Stimulated activated CD4-positive, alpha-beta T cell treated with anti-CD3 and anti-CD28 coated beads, Interleukin-4, amount 100 ng/mL, for 48 hours (primary cell): Measurements from ENCODE around the gene DNAJB6.

Source experiments
- DNase-seq, 2 donors: peaks; one replicate each; pipeline ENCODE4 v3.0.0-alpha.2; 2020; ENCODE audit warnings: low read depth in 2 of 2

Gene DNAJB6

GRCh38 chr7:157336383-157337315 is at the start of gene DNAJB6:
Gene DNAJB6 (plus strand): TSS chr7:157337004. CDS start chr7:157358573, 21,569 bp downstream.
- peak; percentile 93 to 94 for DNase-seq

- no peak for DNase-seq
Measured at GRCh38 chr7:157291404-157292080, 45.3 kb upstream of the DNAJB6 start.

- DNase-seq = no peak
Measured at GRCh38 chr7:157292258-157292657, 44.5 kb upstream of the DNAJB6 start.

GRCh38 chr7:157292770-157293412 is 43.9 kb upstream of the DNAJB6 start:
- DNase-seq = no peak

GRCh38 chr7:157293413-157293788 is 43.4 kb upstream of the DNAJB6 start:
- no peak for DNase-seq

- no peak for DNase-seq
Measured at GRCh38 chr7:157294773-157295172, 42.0 kb upstream of the DNAJB6 start.

GRCh38 chr7:157295338-157295737 is 41.5 kb upstream of the DNAJB6 start:
- DNase-seq = no peak

GRCh38 chr7:157297185-157297584 is 39.6 kb upstream of the DNAJB6 start:
- no peak for DNase-seq

- DNase-seq = no peak
Measured at GRCh38 chr7:157299317-157299612, 37.5 kb upstream of the DNAJB6 start.

GRCh38 chr7:157299613-157300368 is 37.0 kb upstream of the DNAJB6 start:
- no peak for DNase-seq

GRCh38 chr7:157300369-157300825 is 36.4 kb upstream of the DNAJB6 start:
- DNase-seq = no peak

- no peak for DNase-seq
Measured at GRCh38 chr7:157301610-157302120, 35.1 kb upstream of the DNAJB6 start.

- DNase-seq = no peak
Measured at GRCh38 chr7:157306846-157307838, 29.7 kb upstream of the DNAJB6 start.

GRCh38 chr7:157309988-157310668 is 26.7 kb upstream of the DNAJB6 start:
- no peak for DNase-seq

GRCh38 chr7:157310676-157311185 is 26.1 kb upstream of the DNAJB6 start:
- no peak for DNase-seq

- DNase-seq = no peak
Measured at GRCh38 chr7:157312941-157313340, 23.9 kb upstream of the DNAJB6 start.

GRCh38 chr7:157313645-157314044 is 23.2 kb upstream of the DNAJB6 start:
- no peak for DNase-seq

- no peak for DNase-seq
Measured at GRCh38 chr7:157318015-157318706, 18.6 kb upstream of the DNAJB6 start.

GRCh38 chr7:157320608-157320980 is 16.2 kb upstream of the DNAJB6 start:
- no peak for DNase-seq
